Measurements from ENCODE around the gene PARD3B.

Gene PARD3B

GRCh38 chr2:204667990-204668389 lies 122.7 kb downstream of the PARD3B start:
- Histone ChIP-seq H3K27me3 (ENCODE audit: insufficient read depth, insufficient read length) (no peaks in the 10 kb centered on the region), H3K9ac (ENCODE audit: insufficient read length, low read depth) (no peak overlapping the region), H3K9me3 (ENCODE audit: insufficient read depth, low read length) (no peaks in the 10 kb centered on the region), H3K36me3 (ENCODE audit: insufficient read depth, insufficient read length, low read length) (no peaks in the 10 kb centered on the region), H3K4me1 (ENCODE audit: insufficient read depth, insufficient read length) (no peaks in the 10 kb centered on the region), H3K4me3 (ENCODE audit: insufficient read length, low read depth) (no peak overlapping the region)
- TF ChIP-seq SUZ12 (IDR thresholded peaks at IDR 0.05; ENCODE audit: extremely low read depth, insufficient read depth, insufficient read length) (no peak), ZNF274 (IDR thresholded peaks at IDR 0.05; ENCODE audit: low read depth, low read length) (no peak), YY1 (IDR thresholded peaks at IDR 0.05; ENCODE audit: insufficient read depth, insufficient read length) (no peak)
- no peak for DNase-seq (ENCODE audit: low read depth, low spot score)

GRCh38 chr2:204669382-204669781 lies 124.1 kb downstream of the PARD3B start:
- Histone ChIP-seq H3K4me1 (ENCODE audit: insufficient read depth, insufficient read length) (no peaks in the 10 kb centered on the region), H3K36me3 (ENCODE audit: insufficient read depth, insufficient read length, low read length) (no peaks in the 10 kb centered on the region), H3K4me3 (ENCODE audit: insufficient read length, low read depth) (no peak overlapping the region), H3K9ac (ENCODE audit: insufficient read length, low read depth) (no peak overlapping the region), H3K27me3 (ENCODE audit: insufficient read depth, insufficient read length) (no peaks in the 10 kb centered on the region), H3K9me3 (ENCODE audit: insufficient read depth, low read length) (no peaks in the 10 kb centered on the region)
- TF ChIP-seq ZNF274 (IDR thresholded peaks at IDR 0.05; ENCODE audit: low read depth, low read length): no peak
- no peak for TF ChIP-seq SUZ12 (IDR thresholded peaks at IDR 0.05; ENCODE audit: extremely low read depth, insufficient read depth, insufficient read length)
- no peak for TF ChIP-seq YY1 (IDR thresholded peaks at IDR 0.05; ENCODE audit: insufficient read depth, insufficient read length)
- no peak for DNase-seq (ENCODE audit: low read depth, low spot score)

GRCh38 chr2:204670124-204670523 lies 124.8 kb downstream of the PARD3B start:
- no peak for DNase-seq (ENCODE audit: low read depth, low spot score)
- H3K9ac ChIP-seq (ENCODE audit: insufficient read length, low read depth): no peak overlapping the region
- no peaks in the 10 kb centered on the region for H3K36me3 ChIP-seq (ENCODE audit: insufficient read depth, insufficient read length, low read length)
- no peaks in the 10 kb centered on the region for H3K27me3 ChIP-seq (ENCODE audit: insufficient read depth, insufficient read length)
- H3K4me3 ChIP-seq (ENCODE audit: insufficient read length, low read depth): no peak overlapping the region
- no peaks in the 10 kb centered on the region for H3K4me1 ChIP-seq (ENCODE audit: insufficient read depth, insufficient read length)
- H3K9me3 ChIP-seq (ENCODE audit: insufficient read depth, low read length): no peaks in the 10 kb centered on the region
- no peak for TF ChIP-seq SUZ12 (IDR thresholded peaks at IDR 0.05; ENCODE audit: extremely low read depth, insufficient read depth, insufficient read length)
- TF ChIP-seq ZNF274 (IDR thresholded peaks at IDR 0.05; ENCODE audit: low read depth, low read length): no peak
- TF ChIP-seq YY1 (IDR thresholded peaks at IDR 0.05; ENCODE audit: insufficient read depth, insufficient read length): no peak

GRCh38 chr2:204670756-204671155 lies 125.5 kb downstream of the PARD3B start:
- TF ChIP-seq YY1 (IDR thresholded peaks at IDR 0.05; ENCODE audit: insufficient read depth, insufficient read length) (no peak), SUZ12 (IDR thresholded peaks at IDR 0.05; ENCODE audit: extremely low read depth, insufficient read depth, insufficient read length) (no peak), ZNF274 (IDR thresholded peaks at IDR 0.05; ENCODE audit: low read depth, low read length) (no peak)
- H3K4me3 ChIP-seq (ENCODE audit: insufficient read length, low read depth): no peak overlapping the region
- no peak overlapping the region for H3K9ac ChIP-seq (ENCODE audit: insufficient read length, low read depth)
- H3K27me3 ChIP-seq (ENCODE audit: insufficient read depth, insufficient read length): no peaks in the 10 kb centered on the region
- no peaks in the 10 kb centered on the region for H3K9me3 ChIP-seq (ENCODE audit: insufficient read depth, low read length)
- H3K36me3 ChIP-seq (ENCODE audit: insufficient read depth, insufficient read length, low read length): no peaks in the 10 kb centered on the region
- DNase-seq (ENCODE audit: low read depth, low spot score): no peak
- H3K4me1 ChIP-seq (ENCODE audit: insufficient read depth, insufficient read length): no peaks in the 10 kb centered on the region

GRCh38 chr2:204672772-204673171 lies 127.5 kb downstream of the PARD3B start:
- TF ChIP-seq YY1 (IDR thresholded peaks at IDR 0.05; ENCODE audit: insufficient read depth, insufficient read length): no peak
- TF ChIP-seq ZNF274 (IDR thresholded peaks at IDR 0.05; ENCODE audit: low read depth, low read length): no peak
- no peak for TF ChIP-seq SUZ12 (IDR thresholded peaks at IDR 0.05; ENCODE audit: extremely low read depth, insufficient read depth, insufficient read length)
- Histone ChIP-seq H3K9ac (ENCODE audit: insufficient read length, low read depth) (no peak overlapping the region), H3K9me3 (ENCODE audit: insufficient read depth, low read length) (no peaks in the 10 kb centered on the region), H3K27me3 (ENCODE audit: insufficient read depth, insufficient read length) (no peaks in the 10 kb centered on the region), H3K36me3 (ENCODE audit: insufficient read depth, insufficient read length, low read length) (no peaks in the 10 kb centered on the region), H3K4me3 (ENCODE audit: insufficient read length, low read depth) (no peak overlapping the region), H3K4me1 (ENCODE audit: insufficient read depth, insufficient read length) (no peaks in the 10 kb centered on the region)
- DNase-seq (ENCODE audit: low read depth, low spot score): no peak

GRCh38 chr2:204673877-204674276 lies 128.6 kb downstream of the PARD3B start:
- H3K4me1 ChIP-seq (ENCODE audit: insufficient read depth, insufficient read length): no peaks in the 10 kb centered on the region
- H3K4me3 ChIP-seq (ENCODE audit: insufficient read length, low read depth): no peak overlapping the region
- no peaks in the 10 kb centered on the region for H3K36me3 ChIP-seq (ENCODE audit: insufficient read depth, insufficient read length, low read length)
- H3K9me3 ChIP-seq (ENCODE audit: insufficient read depth, low read length): no peaks in the 10 kb centered on the region
- no peak for DNase-seq (ENCODE audit: low read depth, low spot score)
- H3K27me3 ChIP-seq (ENCODE audit: insufficient read depth, insufficient read length): no peaks in the 10 kb centered on the region
- no peak for TF ChIP-seq YY1 (IDR thresholded peaks at IDR 0.05; ENCODE audit: insufficient read depth, insufficient read length)
- no peak for TF ChIP-seq SUZ12 (IDR thresholded peaks at IDR 0.05; ENCODE audit: extremely low read depth, insufficient read depth, insufficient read length)
- TF ChIP-seq ZNF274 (IDR thresholded peaks at IDR 0.05; ENCODE audit: low read depth, low read length): no peak
- no peak overlapping the region for H3K9ac ChIP-seq (ENCODE audit: insufficient read length, low read depth)

- H3K9me3 ChIP-seq (ENCODE audit: insufficient read depth, low read length): no peaks in the 10 kb centered on the region
- H3K4me1 ChIP-seq (ENCODE audit: insufficient read depth, insufficient read length): no peaks in the 10 kb centered on the region
- TF ChIP-seq ZNF274 (IDR thresholded peaks at IDR 0.05; ENCODE audit: low read depth, low read length): no peak
- H3K27me3 ChIP-seq (ENCODE audit: insufficient read depth, insufficient read length): no peaks in the 10 kb centered on the region
- DNase-seq (ENCODE audit: low read depth, low spot score): no peak
- H3K36me3 ChIP-seq (ENCODE audit: insufficient read depth, insufficient read length, low read length): no peaks in the 10 kb centered on the region
- H3K4me3 ChIP-seq (ENCODE audit: insufficient read length, low read depth): no peak overlapping the region
- no peak overlapping the region for H3K9ac ChIP-seq (ENCODE audit: insufficient read length, low read depth)
Observed at GRCh38 chr2:204678031-204678430, 132.8 kb downstream of the PARD3B start.

GRCh38 chr2:204680576-204680975 lies 135.3 kb downstream of the PARD3B start:
- TF ChIP-seq SUZ12 (IDR thresholded peaks at IDR 0.05; ENCODE audit: extremely low read depth, insufficient read depth, insufficient read length) (no peak), ZNF274 (IDR thresholded peaks at IDR 0.05; ENCODE audit: low read depth, low read length) (no peak)
- no peaks in the 10 kb centered on the region for H3K36me3 ChIP-seq (ENCODE audit: insufficient read depth, insufficient read length, low read length)

More at GRCh38 chr2:204680576-204680975, 135.3 kb downstream of the PARD3B start:
- Histone ChIP-seq H3K9me3 (ENCODE audit: insufficient read depth, low read length) (no peaks in the 10 kb centered on the region), H3K27me3 (ENCODE audit: insufficient read depth, insufficient read length) (no peaks in the 10 kb centered on the region), H3K9ac (ENCODE audit: insufficient read length, low read depth) (no peak overlapping the region), H3K4me3 (ENCODE audit: insufficient read length, low read depth) (no peak overlapping the region), H3K4me1 (ENCODE audit: insufficient read depth, insufficient read length) (no peaks in the 10 kb centered on the region)
- no peak for DNase-seq (ENCODE audit: low read depth, low spot score)

Data from NT2/D1 (cell line).